GM18861 (cell line): Measurements from ENCODE around the gene ESR2.

Source experiments
- ATAC-seq: cut with Tn5 transposase; IDR thresholded peaks from one replicate; pipeline ENCODE4 v1.9.1; 2021; ENCODE audit not compliant: unreplicated experiment

The ESR2 gene

GRCh38 chr14:64092940-64093339 is 201.2 kb downstream of the ESR2 start:
- ATAC-seq, result no peak

GRCh38 chr14:64092338-64092737 is 201.8 kb downstream of the ESR2 start:
- ATAC-seq, result no peak

GRCh38 chr14:64091217-64091616 is 203.0 kb downstream of the ESR2 start:
- no peak for ATAC-seq

- no peak for ATAC-seq
These were observed 204.3 kb downstream of the ESR2 start for GRCh38 chr14:64089920-64090319.

- ATAC-seq, result no peak
These were observed 205.6 kb downstream of the ESR2 start for GRCh38 chr14:64088647-64088964.

- no peak for ATAC-seq
These were observed 211.3 kb downstream of the ESR2 start for GRCh38 chr14:64082837-64083236.

GRCh38 chr14:64081174-64081746 is 212.9 kb downstream of the ESR2 start:
- no peak for ATAC-seq

GRCh38 chr14:64080452-64080851 is 213.7 kb downstream of the ESR2 start:
- ATAC-seq, result no peak

- ATAC-seq, result no peak
These were observed 218.6 kb downstream of the ESR2 start for GRCh38 chr14:64075613-64076005.

GRCh38 chr14:64074961-64075612 is 219.1 kb downstream of the ESR2 start:
- no peak for ATAC-seq

- no peak for ATAC-seq
These were observed 224.4 kb downstream of the ESR2 start for GRCh38 chr14:64069634-64070359.

GRCh38 chr14:64064447-64064846 is 229.7 kb downstream of the ESR2 start:
- no peak for ATAC-seq

GRCh38 chr14:64062381-64063115 is 231.6 kb downstream of the ESR2 start:
- ATAC-seq, result no peak

GRCh38 chr14:64061706-64062105 is 232.5 kb downstream of the ESR2 start:
- no peak for ATAC-seq

- no peak for ATAC-seq
These were observed 233.1 kb downstream of the ESR2 start for GRCh38 chr14:64061115-64061514.

- ATAC-seq, result no peak
These were observed 233.5 kb downstream of the ESR2 start for GRCh38 chr14:64060648-64061096.

GRCh38 chr14:64060199-64060545 is 234.0 kb downstream of the ESR2 start:
- ATAC-seq, result no peak

- no peak for ATAC-seq
These were observed 234.5 kb downstream of the ESR2 start for GRCh38 chr14:64059454-64060198.

GRCh38 chr14:64053694-64054669 is 240.2 kb downstream of the ESR2 start:
- ATAC-seq, result no peak
